GM13976 (cell line): Measurements from ENCODE around the gene KRT71.

Source experiments
- DNase-seq: peaks from one replicate; pipeline ENCODE4 v3.0.0; 2012; ENCODE audit warnings: low spot score
- CTCF ChIP-seq: IDR thresholded peaks from 2 replicates; pipeline ENCODE4 v1.5.1; 2012; ENCODE audit warnings: borderline replicate concordance, mild to moderate bottlenecking; ENCODE audit not compliant: insufficient read depth; ENCODE audit errors: extremely low read depth, missing control alignments, control extremely low read depth
- in situ Hi-C: fragments of 300-500 bp; cut with MboI; formaldehyde crosslinking; loops from one replicate; pipeline ENCODE4 v1.12.0; 2022; ENCODE audit warnings: low sequenced_read_pairs, mixed read lengths, inconsistent platforms; ENCODE audit not compliant: unreplicated experiment

The KRT71 gene

GRCh38 chr12:52496590-52497071, 56.3 kb downstream of the KRT71 start:
- no peak for DNase-seq
- no peak for TF ChIP-seq CTCF
- in situ Hi-C loops, result no loop called here

GRCh38 chr12:52496054-52496453, 56.9 kb downstream of the KRT71 start:
- no peak for TF ChIP-seq CTCF
- no peak for DNase-seq
- in situ Hi-C loops, result no loop called here

GRCh38 chr12:52495389-52495788, 57.6 kb downstream of the KRT71 start:
- in situ Hi-C loops, result no loop called here
- DNase-seq, result no peak
- no peak for TF ChIP-seq CTCF

- in situ Hi-C loops, result no loop called here
- no peak for DNase-seq
- no peak for TF ChIP-seq CTCF
Measured at GRCh38 chr12:52494518-52494917, 58.4 kb downstream of the KRT71 start.

GRCh38 chr12:52494100-52494499, 58.8 kb downstream of the KRT71 start:
- no peak for TF ChIP-seq CTCF
- in situ Hi-C loops, result no loop called here
- DNase-seq, result no peak
